Measurements from ENCODE around the gene DCUN1D2.

Gene DCUN1D2

DNA sequence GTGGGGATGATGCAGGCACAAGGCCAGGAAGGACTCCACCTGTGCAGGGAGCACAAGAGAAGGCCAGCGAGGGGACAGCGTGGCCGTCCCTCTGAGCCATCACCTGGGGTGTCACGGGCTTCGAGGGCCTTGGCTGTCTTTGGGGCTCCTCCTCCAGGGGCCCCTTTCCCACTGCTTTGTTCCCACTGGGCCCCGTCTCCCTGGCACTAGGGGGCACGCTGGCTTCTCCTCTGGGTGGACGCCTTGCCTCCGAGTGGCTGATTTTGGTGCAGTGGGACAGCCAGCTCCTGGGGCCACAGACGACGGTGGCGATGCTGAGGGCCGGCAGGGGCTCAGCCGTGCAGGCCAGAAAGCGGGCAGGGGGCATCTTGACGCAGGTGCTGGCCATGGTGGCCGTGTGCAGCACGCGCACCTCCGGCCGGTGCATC is 83.4 kb downstream of the DCUN1D2 start:
- DNase-seq (ENCODE audit: low read depth in 3 of 3), result no peak

DNA sequence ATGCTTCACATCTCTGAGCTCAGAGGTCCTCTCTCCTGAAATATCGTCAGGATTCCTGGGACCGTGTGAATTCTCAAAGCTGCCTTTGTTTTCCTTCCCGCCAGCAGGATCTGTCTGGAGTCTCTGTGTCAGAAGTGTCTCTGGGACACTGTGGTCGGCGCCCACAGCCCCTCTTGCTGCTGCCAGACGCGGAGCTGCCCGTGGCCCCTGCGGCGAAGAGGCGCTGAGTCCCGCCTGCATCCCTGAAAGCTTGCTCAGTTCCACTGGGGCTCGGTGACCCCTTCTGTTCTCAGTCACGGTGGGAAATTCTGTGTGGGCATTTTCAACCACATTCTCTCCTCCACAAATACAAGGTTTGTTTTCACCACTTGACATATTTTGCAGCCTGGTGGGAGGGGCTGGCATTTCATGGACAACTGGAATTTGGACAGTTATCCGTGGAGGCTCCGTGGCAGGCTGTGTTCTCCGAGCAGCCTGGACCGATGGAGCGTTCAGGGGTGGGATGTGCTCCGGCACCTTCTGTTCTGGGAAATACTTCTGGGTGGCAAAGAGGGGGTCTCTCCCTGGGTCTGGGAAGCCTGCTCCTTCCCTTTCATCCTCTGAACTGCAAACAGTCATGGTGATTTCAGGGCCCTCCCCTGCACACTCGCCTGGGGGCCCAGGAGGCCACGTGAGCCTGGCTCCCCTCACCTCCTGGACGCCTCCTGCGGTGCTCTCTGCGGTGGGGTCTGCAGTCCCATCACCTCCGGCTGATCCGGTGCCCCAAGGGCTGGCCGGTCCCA is 84.0 kb downstream of the DCUN1D2 start:
- DNase-seq (ENCODE audit: low read depth in 3 of 3), result no peak
